Uterus (tissue), 4 donors: Measurements from ENCODE around the gene HUNK. TPM values are rescaled to one million over a fixed set of nuclear protein-coding genes. Genes with fewer than 3 reads are reported as not detected.

Experiments
- DNase-seq, 2 donors: peaks; one replicate each; pipeline ENCODE4 v3.0.0-alpha.2; 2019 to 2020
- H3K27ac ChIP-seq, 2 donors: fragments of 200-600 bp; sonication (generic); 1 replicate in 1 of 2; 2 replicates in 1 of 2; pipeline ENCODE4 v1.5.1; 2016 to 2018
- H3K27me3 ChIP-seq, 2 donors: fragments of 200-600 bp; sonication (generic); one replicate each; pipeline ENCODE4 v1.5.1; 2018 to 2019; ENCODE audit warnings: control low read depth in 1 of 2
- H3K36me3 ChIP-seq, 2 donors: fragments of 200-600 bp; sonication (generic); one replicate each; pipeline ENCODE4 v1.5.1; 2019; ENCODE audit warnings: control low read depth in 1 of 2
- H3K4me1 ChIP-seq, 2 donors: fragments of 200-600 bp; sonication (generic); one replicate each; pipeline ENCODE4 v1.5.1; 2018 to 2019; ENCODE audit warnings: control low read depth in 1 of 2
- H3K4me3 ChIP-seq, 2 donors: fragments of 200-600 bp; sonication (generic); 1 replicate in 1 of 2; 2 replicates in 1 of 2; pipeline ENCODE4 v1.5.1; 2018 to 2019; ENCODE audit warnings: mild to moderate bottlenecking in 1 of 2
- H3K9me3 ChIP-seq, 2 donors: fragments of 200-600 bp; sonication (generic); one replicate each; pipeline ENCODE4 v1.5.1; 2019; ENCODE audit warnings: control low read depth in 1 of 2
- POLR2A ChIP-seq, 2 donors: fragments of 450-650 bp; IDR thresholded peaks; one replicate each; pipeline ENCODE4 v1.6.1; 2016; ENCODE audit warnings: antibody characterized with exemption in 2 of 2, mild to moderate bottlenecking in 1 of 2, moderate library complexity in 1 of 2
- intact Hi-C: fragments of 100-400 bp; cut with DNase I; formaldehyde crosslinking; loops from one replicate; pipeline ENCODE4 v1.15.1; 2023; ENCODE audit warnings: low total_unique reads
- total RNA-seq, 4 donors: library from RNA; depleted of rRNA in 3 of 4; stranded (reverse); fragments of >200 nt in 3 of 4; gene quantifications; one replicate each; pipeline versions ENCODE4 v1.1.0 to v1.2.4, GENCODE V29; 2014 to 2023
- TF ChIP-seq, protein P1 (sequence below), 4 experiments: fragments of 200-600 bp in 2 of 4; fragments of 450-650 bp in 2 of 4; sonication (generic) in 2 of 4; IDR thresholded peaks; one replicate each; pipeline ENCODE4 v1.5.1; 2016 to 2019; ENCODE audit warnings: antibody characterized with exemption in 4 of 4, mild to moderate bottlenecking in 2 of 4, moderate library complexity in 1 of 4
- donor health status: DM: yes; HTN: yes; CAD: no.

HUNK gene
- total RNA-seq, 4 donors from 2014 or later = 1.5 to 8.8 (median 4.6) TPM

GRCh38 chr21:31999810-32000468 lies 127.1 kb downstream of the HUNK start:
- Histone ChIP-seq H3K4me1 (no peaks in the 10 kb centered on the region), H3K4me3 (no peak overlapping the region), H3K27me3 (no peaks in the 10 kb centered on the region), H3K27ac (no peak overlapping the region), H3K9me3 (no peaks in the 10 kb centered on the region), H3K36me3 (no peaks in the 10 kb centered on the region)
- no peak for DNase-seq
- TF ChIP-seq, protein P1, sequence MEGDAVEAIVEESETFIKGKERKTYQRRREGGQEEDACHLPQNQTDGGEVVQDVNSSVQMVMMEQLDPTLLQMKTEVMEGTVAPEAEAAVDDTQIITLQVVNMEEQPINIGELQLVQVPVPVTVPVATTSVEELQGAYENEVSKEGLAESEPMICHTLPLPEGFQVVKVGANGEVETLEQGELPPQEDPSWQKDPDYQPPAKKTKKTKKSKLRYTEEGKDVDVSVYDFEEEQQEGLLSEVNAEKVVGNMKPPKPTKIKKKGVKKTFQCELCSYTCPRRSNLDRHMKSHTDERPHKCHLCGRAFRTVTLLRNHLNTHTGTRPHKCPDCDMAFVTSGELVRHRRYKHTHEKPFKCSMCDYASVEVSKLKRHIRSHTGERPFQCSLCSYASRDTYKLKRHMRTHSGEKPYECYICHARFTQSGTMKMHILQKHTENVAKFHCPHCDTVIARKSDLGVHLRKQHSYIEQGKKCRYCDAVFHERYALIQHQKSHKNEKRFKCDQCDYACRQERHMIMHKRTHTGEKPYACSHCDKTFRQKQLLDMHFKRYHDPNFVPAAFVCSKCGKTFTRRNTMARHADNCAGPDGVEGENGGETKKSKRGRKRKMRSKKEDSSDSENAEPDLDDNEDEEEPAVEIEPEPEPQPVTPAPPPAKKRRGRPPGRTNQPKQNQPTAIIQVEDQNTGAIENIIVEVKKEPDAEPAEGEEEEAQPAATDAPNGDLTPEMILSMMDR (IDR thresholded peaks at IDR 0.05) = no peak
- no peak for TF ChIP-seq POLR2A (IDR thresholded peaks at IDR 0.05)
- intact Hi-C loops = no loop called here

DNA sequence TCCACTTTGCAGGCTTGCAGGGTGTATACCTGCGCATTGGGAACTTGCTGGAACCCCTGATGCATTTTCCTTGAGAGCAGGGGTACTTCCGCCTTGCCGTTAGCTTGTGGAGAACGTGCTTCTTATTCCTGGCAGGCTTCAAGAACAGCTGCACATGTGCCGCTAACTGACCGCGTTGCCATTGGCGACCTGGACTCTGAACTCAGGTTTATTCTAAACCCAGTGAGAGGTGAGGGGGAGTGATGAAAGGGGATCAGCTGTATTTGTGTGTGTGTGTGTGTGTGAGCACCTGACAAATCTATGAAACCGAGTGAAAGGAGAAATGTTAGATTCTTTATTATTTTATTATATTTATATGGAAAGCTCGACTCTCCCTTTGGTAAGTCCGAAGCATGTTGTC lies 128.6 kb downstream of the HUNK start:
- TF ChIP-seq, protein P1 (IDR thresholded peaks at IDR 0.05) = no peak
- no peak for TF ChIP-seq POLR2A (IDR thresholded peaks at IDR 0.05)
- no peak for DNase-seq
- H3K4me3 ChIP-seq = no peak overlapping the region
- H3K36me3 ChIP-seq = no peaks in the 10 kb centered on the region
- intact Hi-C loops = no loop called here
- no peaks in the 10 kb centered on the region for H3K4me1 ChIP-seq
- H3K9me3 ChIP-seq = no peaks in the 10 kb centered on the region
- no peak overlapping the region for H3K27ac ChIP-seq
- no peaks in the 10 kb centered on the region for H3K27me3 ChIP-seq

- Histone ChIP-seq H3K27ac (no peak overlapping the region), H3K27me3 (no peaks in the 10 kb centered on the region), H3K9me3 (no peaks in the 10 kb centered on the region), H3K4me1 (no peaks in the 10 kb centered on the region), H3K4me3 (no peak overlapping the region), H3K36me3 (no peaks in the 10 kb centered on the region)
- intact Hi-C loops = no loop called here
- TF ChIP-seq, protein P1 (IDR thresholded peaks at IDR 0.05) = no peak
- TF ChIP-seq POLR2A (IDR thresholded peaks at IDR 0.05) = no peak
- no peak for DNase-seq
Observed at GRCh38 chr21:32003411-32003810, 130.6 kb downstream of the HUNK start.

DNA sequence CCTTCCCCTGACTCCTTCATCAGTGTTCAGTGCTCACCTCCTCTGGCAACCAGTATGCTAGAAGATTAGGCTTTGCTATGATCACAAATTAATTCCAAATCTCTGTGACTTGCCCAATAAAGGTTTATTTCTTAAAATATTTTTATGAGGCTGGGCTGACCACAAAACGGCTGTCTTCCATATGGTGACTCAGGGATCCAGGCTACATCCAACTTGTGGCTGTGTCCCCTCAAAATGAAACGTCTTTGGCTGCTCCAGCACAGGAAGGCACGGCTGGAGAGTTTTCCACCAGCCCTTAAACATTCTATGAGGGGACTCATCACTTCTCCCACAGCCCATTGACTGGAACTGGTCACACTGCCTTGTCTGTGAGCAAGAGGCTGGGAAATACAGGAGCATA lies 131.5 kb downstream of the HUNK start:
- Histone ChIP-seq H3K9me3 (no peaks in the 10 kb centered on the region), H3K27ac (no peak overlapping the region), H3K36me3 (no peaks in the 10 kb centered on the region), H3K4me1 (no peaks in the 10 kb centered on the region), H3K4me3 (no peak overlapping the region), H3K27me3 (no peaks in the 10 kb centered on the region)
- DNase-seq = no peak
- TF ChIP-seq, protein P1 (IDR thresholded peaks at IDR 0.05) = no peak
- no peak for TF ChIP-seq POLR2A (IDR thresholded peaks at IDR 0.05)
- intact Hi-C loops = no loop called here

DNA sequence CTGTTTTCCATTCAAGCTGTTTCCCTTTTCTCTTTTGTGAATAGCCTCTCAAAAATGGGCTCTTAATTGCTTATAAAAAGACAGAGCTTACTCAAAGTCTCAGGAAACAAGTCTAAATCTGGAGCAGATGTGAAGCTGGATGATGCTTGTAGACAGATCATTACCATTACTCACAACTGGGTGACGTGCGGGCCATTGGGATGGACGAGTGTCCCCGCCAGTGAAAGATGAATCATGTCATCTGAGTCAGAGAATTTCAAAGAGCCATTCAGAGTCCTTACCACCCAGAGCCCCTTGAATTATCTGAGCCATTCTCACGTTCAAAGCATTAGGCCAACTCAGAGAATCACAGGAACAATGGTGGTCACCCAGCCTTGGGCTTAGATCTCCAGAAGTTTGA lies 134.6 kb downstream of the HUNK start:
- no peaks in the 10 kb centered on the region for H3K36me3 ChIP-seq
- no peak overlapping the region for H3K4me3 ChIP-seq
- no peak for DNase-seq
- no peak for TF ChIP-seq POLR2A (IDR thresholded peaks at IDR 0.05)
- TF ChIP-seq, protein P1 (IDR thresholded peaks at IDR 0.05) = no peak
- H3K9me3 ChIP-seq = no peaks in the 10 kb centered on the region
- no peak overlapping the region for H3K27ac ChIP-seq
- intact Hi-C loops = no loop called here
- H3K4me1 ChIP-seq = no peaks in the 10 kb centered on the region
- H3K27me3 ChIP-seq = no peaks in the 10 kb centered on the region
